A673 (cell line): ENCODE measurements around the gene PIGN. TPM values are rescaled to one million over a fixed set of nuclear protein-coding genes. Genes with fewer than 3 reads are reported as not detected.

Experiments used
- BruUV-seq: library from RNA; stranded (reverse); fragments of 400-500 nt; replicated peaks from 2 replicates; lab custom pipeline; 2021; lab: Mats Ljungman, UMichigan
- CTCF ChIA-PET: fragments of 300-600 bp; sonication (Branson Sonifier 250); formaldehyde crosslinking; loops from one replicate; lab custom pipeline; 2022; ENCODE audit warnings: antibody characterized with exemption; lab: Charles Lee
- POLR2A ChIA-PET: fragments of 300-600 bp; sonication (Branson Sonifier 250); formaldehyde crosslinking; loops from one replicate; lab custom pipeline; 2022; ENCODE audit warnings: antibody characterized with exemption; ENCODE audit not compliant: low non-redundant PET; lab: Charles Lee
- DNase-seq: peaks from one replicate; pipeline ENCODE4 v3.0.0-alpha.2; 2015; ENCODE audit warnings: low spot score
- H3K27ac ChIP-seq: fragments of 200-600 bp; sonication (generic); 2 replicates; pipeline ENCODE4 v1.5.1; 2016; ENCODE audit warnings: mixed run types, low read depth, mild to moderate bottlenecking, mixed read lengths, antibody characterized with exemption, low read length; ENCODE audit not compliant: poor library complexity, severe bottlenecking
- H3K27me3 ChIP-seq: fragments of 200-600 bp; sonication (generic); replicated peaks from 2 replicates; pipeline ENCODE4 v1.6.1; 2017; ENCODE audit warnings: mixed run types, low read depth, mild to moderate bottlenecking, mixed read lengths, antibody characterized with exemption, low read length; ENCODE audit not compliant: insufficient read depth, poor library complexity
- H3K36me3 ChIP-seq: fragments of 200-600 bp; sonication (generic); 2 replicates; pipeline ENCODE4 v1.6.1; 2016; ENCODE audit warnings: mixed run types, mild to moderate bottlenecking, mixed read lengths, antibody characterized with exemption, low read length; ENCODE audit not compliant: insufficient read depth, poor library complexity, severe bottlenecking
- H3K4me1 ChIP-seq: fragments of 200-600 bp; sonication (generic); 2 replicates; pipeline ENCODE4 v1.6.1; 2017; ENCODE audit warnings: mixed run types, mild to moderate bottlenecking, mixed read lengths, antibody characterized with exemption, low read length; ENCODE audit not compliant: insufficient read depth, poor library complexity, severe bottlenecking
- H3K4me3 ChIP-seq: fragments of 200-600 bp; sonication (generic); 2 replicates; pipeline ENCODE4 v1.5.1; 2016; ENCODE audit warnings: low read depth, mixed run types, mild to moderate bottlenecking, mixed read lengths, low read length; ENCODE audit not compliant: poor library complexity, severe bottlenecking
- H3K9me3 ChIP-seq: fragments of 200-600 bp; sonication (generic); 2 replicates; pipeline ENCODE4 v1.6.1; 2016; ENCODE audit warnings: mixed run types, low read depth, mild to moderate bottlenecking, mixed read lengths, antibody characterized with exemption, low read length; ENCODE audit not compliant: poor library complexity, severe bottlenecking
- EZH2 ChIP-seq: fragments of 200-600 bp; sonication (generic); IDR thresholded peaks from 2 replicates; pipeline ENCODE4 v1.6.1; 2017; ENCODE audit warnings: borderline replicate concordance, low read depth, mild to moderate bottlenecking, mixed read lengths, antibody characterized with exemption, low read length; ENCODE audit not compliant: poor library complexity, severe bottlenecking
- intact Hi-C: fragments of 100-400 bp; cut with micrococcal nuclease; formaldehyde crosslinking; loops from one replicate; pipeline ENCODE4 v1.10.0; 2022; ENCODE audit not compliant: unreplicated experiment
- total RNA-seq: library from RNA; stranded (reverse); gene quantifications from 2 replicates; pipeline ENCODE4 v1.2.3, GENCODE V29; 2021
- TF ChIP-seq, protein P1 (sequence below): fragments of 300-800, 200-600 bp; sonication (generic); conservative IDR thresholded peaks from 2 replicates; pipeline ENCODE4 v1.5.1; 2017; ENCODE audit warnings: low read depth, mild to moderate bottlenecking, antibody characterized with exemption, low read length, moderate library complexity, mixed read lengths

The PIGN gene
- total RNA-seq, 1 experiment from 2014 or later, result 23.8 TPM

DNA sequence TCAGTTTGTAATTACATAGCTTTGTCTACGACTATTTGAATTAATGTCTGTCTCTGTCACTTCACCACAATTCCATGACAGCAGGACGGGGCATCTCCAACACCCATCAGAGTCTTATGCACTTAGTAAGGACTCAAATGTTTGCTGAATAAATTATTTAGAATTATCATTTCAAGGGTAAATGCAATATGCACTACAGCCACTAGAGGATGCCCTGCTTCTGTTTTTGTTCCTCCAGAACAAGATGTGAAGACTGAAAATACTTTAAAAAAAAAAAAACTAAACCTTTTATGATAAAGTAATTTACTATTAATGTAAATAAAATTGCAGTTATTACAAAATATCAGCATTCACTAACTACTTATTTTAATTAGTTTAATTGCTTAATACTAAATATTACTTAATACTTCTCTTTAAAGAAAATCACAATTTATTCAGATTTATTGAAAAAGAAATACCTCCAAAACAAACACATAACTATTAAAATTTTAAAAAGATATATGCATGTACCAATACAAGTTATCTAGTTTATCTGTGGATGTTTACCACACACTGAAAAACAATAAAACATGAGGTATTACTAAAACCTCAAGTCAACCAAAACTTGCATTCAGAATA lies 3.2 kb downstream of the PIGN start:
- POLR2A ChIA-PET, result no interaction called here
- no peaks in the 10 kb centered on the region for H3K9me3 ChIP-seq
- intact Hi-C loops, result loop anchor here (1.0 kb wide), 2 partner anchors 66 to 401 kb away; no protein-coding TSS in a partner anchor

DNA sequence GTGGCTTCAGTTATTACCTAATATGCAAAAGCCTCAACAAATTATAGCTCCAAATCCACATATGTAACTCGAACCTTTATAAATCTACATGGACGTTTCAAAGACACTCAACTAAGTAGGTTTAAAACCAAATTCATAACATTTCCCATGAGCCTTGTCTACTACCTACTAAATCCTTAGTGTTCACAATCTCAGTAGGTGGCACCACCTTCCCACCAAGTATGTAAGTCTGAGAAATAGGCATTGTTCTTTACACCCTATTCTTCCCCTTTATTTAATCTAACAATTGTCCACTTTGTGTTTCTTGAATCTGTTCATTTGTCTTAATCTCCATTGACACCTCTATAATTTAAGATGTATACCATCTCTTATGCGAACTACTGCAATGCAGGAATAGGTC lies 4.6 kb downstream of the PIGN start:
- Histone ChIP-seq H3K9me3 (no peaks in the 10 kb centered on the region), H3K27me3 (no peaks in the 10 kb centered on the region), H3K4me3 (no peak overlapping the region), H3K27ac (no peak overlapping the region), H3K36me3 (no peaks in the 10 kb centered on the region), H3K4me1 (peaks cover 11% of the 10 kb centered on the region)
- no peak for DNase-seq
- ChIA-PET CTCF (no interaction called here), POLR2A (no interaction called here)
- intact Hi-C loops, result no loop called here
- no TSS peak for BruUV-seq
- TF ChIP-seq EZH2, result no peak
- TF ChIP-seq, protein P1, sequence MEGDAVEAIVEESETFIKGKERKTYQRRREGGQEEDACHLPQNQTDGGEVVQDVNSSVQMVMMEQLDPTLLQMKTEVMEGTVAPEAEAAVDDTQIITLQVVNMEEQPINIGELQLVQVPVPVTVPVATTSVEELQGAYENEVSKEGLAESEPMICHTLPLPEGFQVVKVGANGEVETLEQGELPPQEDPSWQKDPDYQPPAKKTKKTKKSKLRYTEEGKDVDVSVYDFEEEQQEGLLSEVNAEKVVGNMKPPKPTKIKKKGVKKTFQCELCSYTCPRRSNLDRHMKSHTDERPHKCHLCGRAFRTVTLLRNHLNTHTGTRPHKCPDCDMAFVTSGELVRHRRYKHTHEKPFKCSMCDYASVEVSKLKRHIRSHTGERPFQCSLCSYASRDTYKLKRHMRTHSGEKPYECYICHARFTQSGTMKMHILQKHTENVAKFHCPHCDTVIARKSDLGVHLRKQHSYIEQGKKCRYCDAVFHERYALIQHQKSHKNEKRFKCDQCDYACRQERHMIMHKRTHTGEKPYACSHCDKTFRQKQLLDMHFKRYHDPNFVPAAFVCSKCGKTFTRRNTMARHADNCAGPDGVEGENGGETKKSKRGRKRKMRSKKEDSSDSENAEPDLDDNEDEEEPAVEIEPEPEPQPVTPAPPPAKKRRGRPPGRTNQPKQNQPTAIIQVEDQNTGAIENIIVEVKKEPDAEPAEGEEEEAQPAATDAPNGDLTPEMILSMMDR, result no peak

More for the DNA sequence above, 3.2 kb downstream of the PIGN start:
- peak; percentile 70 for DNase-seq
- no peak overlapping the region for H3K4me3 ChIP-seq
- peaks cover 13% of the 10 kb centered on the region for H3K4me1 ChIP-seq
- no peaks in the 10 kb centered on the region for H3K36me3 ChIP-seq
- H3K27me3 ChIP-seq, result no peaks in the 10 kb centered on the region
- H3K27ac ChIP-seq, result no peak overlapping the region
- CTCF ChIA-PET, result no interaction called here
- TF ChIP-seq EZH2, result no peak
- TF ChIP-seq, protein P1, result peak; percentile 94
- BruUV-seq, result no TSS peak

DNA sequence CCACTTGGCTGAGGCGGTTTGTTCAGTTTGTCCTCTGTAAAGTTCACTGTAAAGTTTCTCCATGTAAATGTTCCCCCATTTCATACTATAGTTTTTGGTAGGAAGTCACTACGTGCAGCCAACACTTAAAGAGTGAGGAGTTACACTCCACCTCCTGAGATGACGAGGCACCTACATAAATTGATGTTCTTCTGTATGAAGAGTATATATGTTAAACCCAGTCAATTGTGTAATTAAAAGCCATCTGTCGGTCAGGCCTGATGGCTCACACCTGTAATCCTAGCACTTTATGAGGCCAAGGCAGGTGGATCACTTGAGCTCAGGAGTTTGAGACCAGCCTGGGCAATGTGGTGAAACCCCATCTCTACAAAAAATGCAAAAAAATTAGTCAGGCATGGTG lies 7.6 kb downstream of the PIGN start:
- no peaks in the 10 kb centered on the region for H3K27me3 ChIP-seq
- intact Hi-C loops, result no loop called here

More for the DNA sequence above, 7.6 kb downstream of the PIGN start:
- Histone ChIP-seq H3K4me3 (no peak overlapping the region), H3K36me3 (no peaks in the 10 kb centered on the region), H3K9me3 (no peaks in the 10 kb centered on the region), H3K27ac (no peak overlapping the region), H3K4me1 (no peaks in the 10 kb centered on the region)
- ChIA-PET POLR2A (no interaction called here), CTCF (no interaction called here)
- BruUV-seq, result no TSS peak
- TF ChIP-seq EZH2, result no peak
- TF ChIP-seq, protein P1, result no peak
- DNase-seq, result no peak
